ENCODE results near the gene CHMP1A. TPM values are rescaled to one million over a fixed set of nuclear protein-coding genes. Genes with fewer than 3 reads are reported as not detected.

The CHMP1A gene
- total RNA-seq, 4 donors from 2014 or later, result 71.8 to 125 (median 86.6) TPM

- no peak overlapping the region for H3K27ac ChIP-seq
- WGBS, result 90% methylated on average over 5 of the region's 5 CpGs
- H3K4me3 ChIP-seq, result no peak overlapping the region
- H3K4me1 ChIP-seq, result peaks cover 21% of the 10 kb centered on the region
- H3K9me3 ChIP-seq, result no peaks in the 10 kb centered on the region
- TF ChIP-seq EP300 (IDR thresholded peaks at IDR 0.05) (no peak), CTCF (IDR thresholded peaks at IDR 0.05) (no peak), POLR2AphosphoS5 (IDR thresholded peaks at IDR 0.05) (no peak), POLR2A (IDR thresholded peaks at IDR 0.05) (no peak)
- H3K36me3 ChIP-seq, result peaks cover 39% of the 10 kb centered on the region
- H3K27me3 ChIP-seq, result no peaks in the 10 kb centered on the region
- DNase-seq (ENCODE audit: low spot score in 2 of 2), result peak in 1 of 2 donors; percentile 43
Observed at GRCh38 chr16:89688395-89688794, 30.9 kb upstream of the CHMP1A start.

DNA sequence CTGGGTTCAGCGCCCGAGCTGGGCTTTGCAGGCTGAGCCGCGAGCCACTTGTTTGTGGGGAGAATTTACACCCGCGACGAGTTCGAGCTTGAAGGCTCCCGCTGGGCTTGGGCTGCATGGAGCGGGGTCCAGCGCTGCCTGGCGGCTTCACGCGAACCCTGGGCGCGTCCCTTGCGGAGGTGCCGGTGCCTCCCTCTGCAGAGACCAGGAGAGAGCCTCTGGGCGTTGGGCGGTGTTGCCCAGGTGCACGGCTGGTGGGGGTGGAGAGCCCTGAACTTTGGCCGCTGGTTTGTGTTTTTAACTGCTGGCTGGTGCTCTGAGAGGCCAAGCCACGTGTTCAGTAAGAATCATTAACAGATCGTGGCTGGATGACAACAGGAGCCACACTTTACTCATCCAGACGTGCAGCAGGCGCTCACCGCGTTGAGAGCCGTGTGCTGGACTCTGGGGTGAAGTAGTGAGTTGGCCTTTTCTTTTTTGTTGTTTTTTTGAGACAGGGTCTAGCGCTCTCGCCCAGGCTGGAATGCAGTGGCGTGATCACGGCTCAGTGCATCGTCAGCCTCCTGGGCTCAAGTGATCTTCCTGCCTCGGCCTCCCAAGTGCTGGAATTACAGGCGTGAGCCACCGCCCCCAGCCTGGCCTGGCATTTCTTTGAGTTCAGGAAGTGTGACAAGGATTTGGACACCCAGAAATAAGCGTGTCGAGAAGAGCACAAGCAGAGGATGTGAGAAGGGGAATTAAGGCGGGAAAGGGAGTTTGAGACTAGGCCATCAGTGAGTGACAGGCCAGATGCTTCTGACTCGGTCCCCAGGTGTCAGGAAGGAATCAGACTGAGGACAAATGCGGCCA is 29.8 kb upstream of the CHMP1A start:
- Histone ChIP-seq H3K36me3 (peaks cover 29% of the 10 kb centered on the region), H3K27ac (peak overlapping the region; percentile 82), H3K4me3 (peak overlapping the region; percentile 71), H3K9me3 (no peaks in the 10 kb centered on the region), H3K4me1 (peaks cover 21% of the 10 kb centered on the region), H3K27me3 (no peaks in the 10 kb centered on the region)
- 16% methylated on average over 23 of the region's 42 CpGs for WGBS
- TF ChIP-seq POLR2A (IDR thresholded peaks at IDR 0.05), result no peak
- no peak for TF ChIP-seq POLR2AphosphoS5 (IDR thresholded peaks at IDR 0.05)
- no peak for TF ChIP-seq CTCF (IDR thresholded peaks at IDR 0.05)
- TF ChIP-seq EP300 (IDR thresholded peaks at IDR 0.05), result no peak
- peak in 1 of 2 donors; percentile 77 for DNase-seq (ENCODE audit: low spot score in 2 of 2)

GRCh38 chr16:89686520-89687091 is 29.1 kb upstream of the CHMP1A start, which contains the start of gene CDK10:
Gene CDK10, plus strand, starts transcription at chr16:89686689. Its CDS starts 22 bp downstream, at chr16:89686711.
- TF ChIP-seq POLR2A (IDR thresholded peaks at IDR 0.05), result peak in 1 of 2 donors; percentile 21
- no peak for TF ChIP-seq CTCF (IDR thresholded peaks at IDR 0.05)
- peak in 1 of 3 donors; percentile 53 for TF ChIP-seq POLR2AphosphoS5 (IDR thresholded peaks at IDR 0.05)
- H3K27me3 ChIP-seq, result no peaks in the 10 kb centered on the region
- H3K4me3 ChIP-seq, result peak within 1 kb of the TSS; percentile 71
- peaks cover 22% of the 10 kb centered on the region for H3K36me3 ChIP-seq
- WGBS, result 0% methylated on average over 21 of the region's 67 CpGs
- H3K27ac ChIP-seq, result peak within 1 kb of the TSS; percentile 82
- peaks cover 21% of the 10 kb centered on the region for H3K4me1 ChIP-seq
- peak; percentile 89 to 92 for DNase-seq (ENCODE audit: low spot score in 2 of 2)
- H3K9me3 ChIP-seq, result no peaks in the 10 kb centered on the region

DNA sequence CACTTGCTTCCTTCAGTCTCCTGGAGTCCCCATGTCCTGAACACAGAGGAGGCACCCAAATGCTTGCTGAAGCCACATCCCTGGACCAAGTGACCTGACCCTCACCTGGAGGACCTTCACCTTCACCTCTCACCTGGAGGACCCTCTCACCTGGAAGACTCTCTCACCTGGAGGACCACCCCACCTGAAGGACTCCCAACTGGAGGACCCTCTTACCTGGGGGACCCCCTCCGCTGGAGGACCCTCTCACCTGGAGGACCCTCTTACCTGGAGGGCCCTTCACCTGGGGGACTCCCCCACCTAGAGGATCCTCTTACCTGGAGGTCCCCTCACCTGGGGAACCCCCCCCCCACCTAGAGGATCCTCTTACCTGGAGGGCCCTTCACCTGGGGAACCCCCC is 28.4 kb upstream of the CHMP1A start:
- Histone ChIP-seq H3K9me3 (no peaks in the 10 kb centered on the region), H3K27ac (no peak overlapping the region), H3K36me3 (peaks cover 15% of the 10 kb centered on the region), H3K4me3 (peak overlapping the region; percentile 71), H3K27me3 (no peaks in the 10 kb centered on the region), H3K4me1 (peaks cover 21% of the 10 kb centered on the region)
- DNase-seq (ENCODE audit: low spot score in 2 of 2), result no peak
- WGBS, result 90% methylated on average over 1 of the region's 1 CpG
- TF ChIP-seq POLR2AphosphoS5 (IDR thresholded peaks at IDR 0.05), result no peak
- TF ChIP-seq EP300 (IDR thresholded peaks at IDR 0.05), result no peak
- no peak for TF ChIP-seq POLR2A (IDR thresholded peaks at IDR 0.05)
- no peak for TF ChIP-seq CTCF (IDR thresholded peaks at IDR 0.05)

DNA sequence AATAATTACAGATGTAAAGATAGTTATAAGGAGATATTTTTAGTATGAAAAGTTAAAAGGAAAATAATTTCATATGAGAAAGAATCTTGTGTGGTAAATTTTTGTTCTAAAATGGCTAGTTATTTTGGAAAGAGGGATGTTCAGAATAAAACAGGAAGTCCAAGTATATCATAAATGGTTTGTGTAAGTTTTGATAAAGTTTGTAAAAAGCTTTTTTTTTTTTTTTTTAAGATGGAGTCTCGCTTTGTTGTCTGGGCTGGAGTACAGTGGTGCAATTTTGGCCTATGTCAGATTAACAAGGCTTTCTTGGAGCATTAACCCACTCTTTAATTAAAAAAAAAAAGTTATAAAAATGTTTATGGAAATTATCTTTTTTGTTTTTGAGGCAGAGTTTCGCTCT is 20.8 kb upstream of the CHMP1A start:
- no peaks in the 10 kb centered on the region for H3K36me3 ChIP-seq
- H3K27me3 ChIP-seq, result no peaks in the 10 kb centered on the region
- DNase-seq (ENCODE audit: low spot score in 2 of 2), result no peak
- 99% methylated on average over 2 of the region's 2 CpGs for WGBS
- TF ChIP-seq POLR2A (IDR thresholded peaks at IDR 0.05), result no peak
- TF ChIP-seq CTCF (IDR thresholded peaks at IDR 0.05), result no peak
- TF ChIP-seq EP300 (IDR thresholded peaks at IDR 0.05), result no peak
- no peak for TF ChIP-seq POLR2AphosphoS5 (IDR thresholded peaks at IDR 0.05)
- H3K27ac ChIP-seq, result no peak overlapping the region
- no peak overlapping the region for H3K4me3 ChIP-seq
- no peaks in the 10 kb centered on the region for H3K4me1 ChIP-seq
- H3K9me3 ChIP-seq, result no peaks in the 10 kb centered on the region

All from suprapubic skin (tissue), 4 donors.